Fibroblast of skin of right quadriceps (primary cell): ENCODE data around the gene ALX3.
"Not testable (repeated sequence)": the region's sequence is repeated elsewhere in the genome, so short reads cannot be mapped to it uniquely, and the experiment has no call there.

Experiments
- DNase-seq: peaks from one replicate; pipeline ENCODE4 v3.0.0-alpha.2; 2013

ALX3 gene

DNA sequence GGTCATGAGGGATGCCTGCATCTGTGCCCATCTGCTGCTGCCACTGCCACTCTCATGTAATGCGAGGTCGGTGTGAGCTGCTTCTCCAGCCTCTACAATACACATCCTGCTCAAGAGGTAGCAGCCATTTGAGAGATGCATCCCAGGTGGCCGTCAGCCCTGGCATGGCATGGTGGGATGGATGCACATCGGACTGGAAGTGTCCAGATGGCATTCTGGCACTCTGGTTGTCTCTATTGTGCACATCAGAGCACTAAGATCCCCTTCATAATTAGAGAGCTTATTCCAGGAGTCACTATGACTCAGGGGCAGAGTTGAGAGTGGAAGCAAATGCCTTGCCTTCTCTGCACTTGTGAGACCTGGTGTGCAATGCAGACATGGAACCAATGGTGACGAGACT is 32.2 kb downstream of the ALX3 start:
- DNase-seq = no peak

DNA sequence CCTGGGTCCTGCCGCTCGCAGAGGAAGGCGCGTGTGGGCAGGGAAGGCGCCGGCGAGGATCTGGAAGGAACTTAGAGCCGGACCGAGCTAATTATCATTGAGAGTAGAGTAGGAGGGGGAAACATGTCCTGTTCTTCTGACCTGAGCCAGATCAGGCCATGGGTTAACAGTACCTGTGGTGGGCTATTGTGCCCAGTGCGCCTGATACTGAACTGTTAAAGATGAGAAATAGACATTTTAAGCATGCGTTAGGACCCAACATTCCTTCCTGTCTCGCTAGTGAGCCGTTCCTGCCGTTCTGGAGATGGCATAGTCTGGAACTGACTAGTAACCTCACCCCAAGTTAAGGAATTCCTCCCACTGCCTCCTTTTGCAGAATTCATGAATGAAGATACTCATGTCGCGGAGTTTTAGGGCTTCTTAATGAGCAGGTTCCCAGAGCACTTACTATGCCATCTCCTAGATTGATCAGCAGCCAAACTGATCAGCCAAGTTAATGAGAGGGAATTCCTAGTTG is 35.2 kb downstream of the ALX3 start:
- DNase-seq = no peak

DNA sequence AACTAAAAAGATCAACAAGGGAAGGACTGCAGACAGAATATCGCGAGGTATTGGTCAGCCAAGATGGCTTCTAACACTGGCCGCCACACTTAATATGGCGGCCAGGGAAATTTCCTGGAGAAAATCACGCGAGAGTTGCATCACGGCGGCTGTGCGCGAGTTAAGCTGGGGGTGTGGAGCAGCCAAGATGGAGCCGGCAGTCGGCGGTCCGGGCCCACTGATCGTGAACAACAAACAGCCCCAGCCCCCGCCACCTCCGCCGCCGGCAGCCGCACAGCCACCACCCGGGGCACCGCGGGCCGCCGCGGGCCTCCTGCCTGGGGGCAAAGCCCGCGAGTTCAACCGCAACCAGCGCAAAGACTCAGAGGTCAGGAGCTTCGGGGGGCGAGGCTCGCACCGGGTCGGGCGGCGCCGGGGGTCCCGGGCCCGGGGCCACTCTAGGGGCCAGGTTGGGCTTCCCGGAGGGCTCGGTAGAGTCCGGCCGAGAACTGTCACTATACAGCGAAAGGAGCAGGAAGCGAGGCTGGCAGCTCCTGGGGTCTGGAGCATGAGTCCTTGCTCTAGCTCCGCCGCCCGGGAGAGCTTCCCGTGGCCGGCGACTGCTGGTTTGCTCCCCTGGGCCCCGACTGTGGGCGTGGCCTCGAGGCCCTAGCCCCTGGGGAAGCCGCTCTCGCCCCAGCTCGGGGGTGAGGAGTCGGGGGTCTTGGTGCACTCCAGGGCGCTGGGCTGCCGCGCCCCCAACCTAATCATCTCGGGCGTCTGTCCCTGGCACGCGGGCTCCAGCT is 35.8 kb downstream of the ALX3 start, which contains the start of gene STRIP1:
TSS of gene STRIP1 (plus strand) at position 174 of the 785 bp plus-strand sequence. CDS start at position 188, 14 bp downstream.
- DNase-seq = peak; percentile 97

DNA sequence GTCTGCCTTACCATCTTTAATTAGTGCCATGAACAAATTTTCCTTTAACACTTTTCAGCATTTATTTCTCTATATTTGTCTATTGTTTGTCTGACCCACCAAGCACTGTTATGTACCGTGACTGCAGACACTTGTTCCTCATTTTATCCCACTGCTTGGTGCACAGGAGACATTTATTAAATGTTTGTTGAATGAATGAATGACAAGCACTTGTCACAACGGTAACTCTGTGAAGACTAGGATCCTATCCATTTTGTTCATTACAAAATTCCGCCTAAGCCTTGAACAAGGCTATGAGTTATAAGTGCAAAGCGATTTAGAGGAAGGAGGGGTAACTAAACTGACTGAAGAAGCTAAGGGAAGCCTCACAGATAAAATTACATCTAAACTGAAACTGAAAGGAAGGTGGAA is 36.4 kb downstream of the ALX3 start:
- no peak for DNase-seq

DNA sequence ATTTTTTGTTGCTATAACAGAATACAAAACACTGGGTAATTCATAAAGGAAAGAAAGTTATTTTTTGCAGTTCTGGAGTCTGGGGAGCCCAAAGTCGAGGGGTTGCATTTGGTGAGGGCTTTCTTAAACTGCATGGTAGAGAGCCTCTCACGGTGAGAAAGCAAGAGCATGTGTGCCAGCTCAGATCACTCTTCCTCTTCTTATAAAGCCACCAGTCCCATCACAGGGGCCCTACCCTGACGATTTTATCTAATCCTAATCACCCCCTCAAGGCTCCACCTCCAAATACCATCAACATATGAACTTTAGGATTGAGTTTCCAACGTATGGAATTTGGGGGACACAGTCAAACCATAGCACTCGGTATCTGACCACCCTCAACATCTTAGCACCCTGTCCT is 37.1 kb downstream of the ALX3 start:
- DNase-seq = no peak

DNA sequence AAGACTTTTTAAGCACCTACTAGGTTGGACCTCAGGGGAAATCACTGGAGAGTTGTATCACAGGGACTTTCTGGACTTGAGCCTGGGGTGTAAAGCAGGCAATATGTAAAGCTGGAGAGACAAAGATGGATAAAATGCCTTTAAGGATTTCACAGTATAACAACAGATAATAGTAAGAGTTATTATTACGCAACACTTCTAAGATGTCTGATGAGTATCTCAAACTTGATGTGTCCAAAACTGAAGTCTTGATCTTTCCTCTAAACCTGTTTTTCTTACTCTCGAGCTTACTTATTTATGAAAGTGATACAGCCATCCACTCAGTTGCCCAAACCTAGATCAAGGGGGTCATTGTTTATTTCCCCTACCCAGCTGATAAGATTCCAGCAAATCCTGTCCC is 38.1 kb downstream of the ALX3 start:
- DNase-seq = no peak

DNA sequence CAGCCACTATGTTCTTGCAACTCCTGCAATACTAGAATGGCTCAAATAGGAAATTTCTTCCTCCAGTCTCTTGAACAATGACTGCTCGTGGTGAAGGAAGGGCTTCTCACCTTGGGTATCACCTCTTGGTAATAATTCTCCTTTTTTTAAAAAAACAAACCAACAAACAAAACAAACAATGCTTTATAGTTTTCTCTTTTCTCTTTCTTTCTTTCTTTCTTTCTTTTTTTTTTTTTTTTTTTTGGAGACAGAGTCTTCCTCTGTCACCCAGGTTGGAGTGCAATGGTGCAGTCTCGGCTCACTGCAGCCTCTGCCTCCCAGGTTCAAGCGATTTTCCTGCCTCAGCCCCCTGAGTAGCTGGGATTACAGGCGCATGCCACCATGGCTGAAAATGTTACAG is 39.8 kb downstream of the ALX3 start:
- DNase-seq = not testable (repeated sequence)

DNA sequence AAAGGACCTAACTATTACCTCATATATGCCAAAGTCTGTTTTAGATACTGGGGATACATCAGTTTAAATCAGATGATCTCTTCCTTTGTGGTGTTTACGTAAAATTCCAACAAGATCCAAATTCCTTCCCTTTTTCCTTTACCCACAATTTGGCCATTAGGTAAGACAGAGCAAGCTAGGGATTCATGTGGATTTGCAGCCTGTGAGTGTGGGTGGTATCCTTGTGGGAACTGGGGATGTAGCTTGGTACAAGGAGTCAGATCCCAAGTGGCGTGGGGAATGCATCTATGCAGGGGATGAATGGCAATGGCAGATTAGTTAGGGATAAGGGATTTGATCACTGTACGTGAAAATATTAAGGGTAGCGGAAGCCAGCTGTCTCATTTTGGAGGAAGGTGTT is 45.9 kb downstream of the ALX3 start:
- no peak for DNase-seq

DNA sequence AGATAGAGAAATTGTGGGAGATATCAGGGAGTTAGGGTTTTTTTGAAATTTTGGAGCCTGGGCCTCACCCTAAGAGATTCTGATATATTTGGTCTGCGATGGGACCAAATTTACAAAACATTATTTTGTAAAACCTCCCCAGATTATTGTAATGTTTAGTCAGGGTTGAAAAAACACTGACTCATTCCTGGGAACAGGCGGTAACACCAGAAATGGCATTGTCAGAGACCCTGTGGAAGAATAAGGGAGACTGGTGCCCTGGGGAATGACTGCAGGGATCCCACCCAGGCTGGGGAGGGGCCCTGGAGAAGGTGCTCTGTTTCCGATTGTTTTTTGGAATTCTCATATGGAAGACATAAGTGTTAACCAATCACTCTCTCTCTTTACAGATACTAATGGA is 49.2 kb downstream of the ALX3 start:
- no peak for DNase-seq

DNA sequence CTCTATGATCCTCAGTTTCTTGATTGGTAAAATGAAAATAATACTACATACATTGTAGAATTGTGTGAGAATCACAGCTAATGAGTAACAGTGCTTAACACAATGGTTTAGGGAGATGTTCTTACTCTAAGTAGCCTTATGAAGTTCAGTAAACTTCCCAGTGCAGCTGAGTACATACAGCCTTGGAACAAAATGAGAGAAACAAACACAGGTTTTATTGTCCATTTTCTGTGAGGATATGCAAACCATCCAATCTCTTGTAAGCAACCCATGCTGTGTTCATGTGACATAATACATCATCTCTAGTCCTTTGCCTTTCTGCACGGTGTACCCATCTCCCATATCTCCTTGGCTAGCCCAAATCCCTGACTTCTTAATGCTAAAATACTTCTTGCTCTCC is 50.7 kb downstream of the ALX3 start:
- DNase-seq = no peak

DNA sequence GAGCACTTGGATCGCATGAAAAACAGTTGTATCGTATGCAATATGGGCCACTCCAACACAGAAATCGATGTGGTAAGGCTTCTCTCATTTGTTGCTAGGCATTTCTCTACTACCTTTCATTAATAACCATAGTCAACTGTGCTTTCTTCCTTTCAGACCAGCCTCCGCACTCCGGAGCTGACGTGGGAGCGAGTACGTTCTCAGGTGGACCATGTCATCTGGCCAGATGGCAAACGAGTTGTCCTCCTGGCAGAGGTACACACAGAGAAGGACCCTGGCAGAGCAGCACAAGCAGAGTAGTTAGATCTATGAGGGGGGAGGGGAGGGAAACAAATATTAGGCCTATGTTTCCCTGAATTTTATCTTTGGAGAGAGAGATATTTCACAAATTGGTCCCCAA is 52.1 kb downstream of the ALX3 start:
- no peak for DNase-seq

DNA sequence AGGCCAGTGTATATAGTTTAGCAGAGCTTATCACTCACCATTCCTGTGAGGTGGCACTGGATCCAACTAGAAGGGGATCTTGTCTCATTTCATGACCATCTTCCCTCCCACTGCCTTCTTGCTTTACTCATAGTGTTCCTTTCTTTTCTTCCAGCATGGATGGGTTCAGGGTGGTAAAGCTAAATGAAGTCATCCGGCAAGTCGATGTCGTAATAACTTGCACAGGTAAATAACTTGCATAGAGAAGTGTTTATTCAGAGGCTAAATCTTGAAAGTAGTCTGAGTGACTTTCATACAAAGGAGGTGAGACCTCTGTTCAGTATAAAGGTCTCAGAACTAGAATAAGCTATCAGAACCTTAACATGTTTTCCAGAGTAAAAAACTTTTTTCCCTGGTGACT is 52.7 kb downstream of the ALX3 start:
- DNase-seq = no peak

DNA sequence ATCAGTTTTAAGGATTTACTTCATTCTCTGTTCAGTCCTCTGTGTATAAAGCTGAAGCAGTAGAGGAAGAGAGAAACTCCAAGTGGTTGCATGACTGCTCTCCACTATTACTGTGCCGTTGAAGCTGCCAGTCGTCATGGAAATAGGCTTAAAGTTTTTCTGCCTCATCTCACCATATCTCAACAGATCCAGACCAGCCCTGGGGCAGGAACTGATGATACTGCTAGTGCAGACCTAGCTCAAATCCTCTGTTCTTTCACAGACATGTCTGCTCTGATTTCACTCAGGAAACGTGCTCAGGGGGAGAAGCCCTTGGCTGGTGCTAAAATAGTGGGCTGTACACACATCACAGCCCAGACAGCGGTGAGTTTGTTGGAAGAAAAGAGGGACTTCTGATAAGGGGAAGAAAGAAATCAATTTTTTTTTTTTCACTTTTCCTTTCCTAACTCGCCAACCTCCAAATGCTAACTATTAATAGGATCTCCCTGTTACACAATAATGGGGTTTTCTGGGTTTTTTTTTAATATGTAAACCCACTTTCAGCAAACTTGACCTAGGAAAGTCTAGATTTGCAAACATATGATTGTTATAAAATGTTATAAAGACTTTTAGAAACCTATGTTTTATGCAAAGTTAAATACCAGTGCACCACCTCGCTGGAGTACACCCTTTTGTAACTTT is 58.2 kb downstream of the ALX3 start:
- no peak for DNase-seq

DNA sequence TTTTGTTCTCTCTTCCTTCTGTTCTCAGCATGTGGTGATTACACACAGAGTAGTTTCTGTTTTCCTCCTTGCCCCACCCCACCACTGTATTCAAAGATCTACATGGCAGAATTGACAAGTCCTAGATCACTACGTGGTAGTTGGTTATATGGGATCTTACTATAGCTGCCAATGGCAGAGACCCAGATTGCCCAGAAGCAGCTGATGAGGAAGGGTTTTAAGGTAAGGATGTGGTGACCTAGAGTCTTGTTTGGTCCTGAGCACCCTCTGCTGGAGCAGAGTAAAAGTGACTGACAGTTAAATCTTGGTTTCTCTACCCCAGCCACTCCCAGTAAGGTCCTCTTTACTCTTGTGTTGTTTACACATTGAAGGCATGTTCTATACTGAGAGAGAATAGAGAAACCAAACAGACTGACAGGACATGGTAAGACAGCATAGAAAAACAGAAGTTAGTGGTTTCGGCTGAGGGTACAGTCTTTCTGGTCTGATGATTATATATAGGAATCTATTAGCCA is 58.9 kb downstream of the ALX3 start:
- peak; percentile 51 for DNase-seq
